Endometrial microvascular endothelial cells (primary cell): ENCODE data around the gene ST6GAL1. TPM values are rescaled to one million over a fixed set of nuclear protein-coding genes. Genes with fewer than 3 reads are reported as not detected.
"Not testable (repeated sequence)": the region's sequence is repeated elsewhere in the genome, so short reads cannot be mapped to it uniquely, and the experiment has no call there.

Source experiments
- in situ Hi-C: cut with HindIII; loops from 2 replicates; pipeline ENCODE4 v1.10.0; 2017; ENCODE audit warnings: low sequenced_read_pairs, low pct_unique_long_range_greater_than_20kb; ENCODE audit errors: inconsistent ontology term
- total RNA-seq: library from RNA; depleted of rRNA; stranded (reverse); fragments of >200 nt; gene quantifications from one replicate; pipeline ENCODE4 v1.2.3, GENCODE V29; 2015; ENCODE audit errors: inconsistent ontology term

The ST6GAL1 gene
- total RNA-seq, 1 donor from 2014 or later, result 24.0 TPM

DNA sequence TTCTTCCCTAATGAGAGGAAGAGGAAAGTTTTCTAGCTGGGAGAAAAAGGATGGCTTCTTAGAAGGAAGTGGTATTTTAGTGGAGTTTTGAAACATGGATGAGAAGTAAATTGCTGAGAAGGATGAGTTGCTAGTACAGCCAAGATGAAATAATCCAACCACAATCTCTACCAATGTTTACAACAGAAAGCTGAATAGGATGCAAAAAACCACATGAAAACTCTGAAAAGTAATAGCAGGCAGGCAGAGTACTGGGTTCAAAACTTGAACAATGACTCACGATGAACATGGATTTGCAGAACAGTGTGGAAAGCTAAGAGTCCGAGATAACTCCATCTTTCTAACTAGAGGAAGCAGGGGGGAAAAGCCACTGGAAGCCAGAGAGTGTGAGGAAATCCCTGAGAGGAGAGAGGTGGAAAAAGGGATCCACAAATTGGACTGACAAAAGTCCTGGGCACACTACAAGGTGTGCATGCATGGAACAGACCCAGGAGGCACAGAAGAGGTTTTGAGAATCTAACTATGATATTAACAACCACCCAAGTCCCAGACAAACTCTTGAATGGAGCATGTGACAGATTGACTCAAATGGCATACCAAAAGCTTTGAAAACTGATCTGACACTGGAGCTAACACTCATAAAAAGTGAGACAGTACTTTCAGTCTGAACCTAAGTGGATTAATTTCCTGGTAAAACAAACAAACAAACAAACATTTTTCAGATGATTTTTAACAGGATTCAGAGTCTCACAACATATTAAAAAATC lies 76.7 kb downstream of the ST6GAL1 start:
- in situ Hi-C loops, result no loop called here

DNA sequence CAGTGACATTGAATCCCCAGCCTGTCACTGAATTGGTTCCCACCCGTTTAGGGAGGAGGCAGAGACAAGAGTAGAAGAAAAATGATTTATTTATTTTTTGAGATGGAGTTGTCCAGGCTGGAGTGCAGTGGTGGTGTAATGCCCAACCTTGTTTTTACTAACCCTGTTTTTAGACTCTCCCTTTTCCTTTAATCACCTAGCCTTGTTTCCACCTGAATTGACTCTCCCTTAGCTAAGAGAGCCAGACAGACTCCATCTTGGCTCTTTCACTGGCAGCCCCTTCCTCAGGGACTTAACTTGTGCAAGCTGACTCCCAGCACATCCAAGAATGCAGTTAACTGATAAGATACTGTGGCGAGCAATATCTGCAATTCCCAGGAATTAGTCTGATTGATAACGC lies 80.1 kb downstream of the ST6GAL1 start:
- in situ Hi-C loops, result not testable (repeated sequence)

DNA sequence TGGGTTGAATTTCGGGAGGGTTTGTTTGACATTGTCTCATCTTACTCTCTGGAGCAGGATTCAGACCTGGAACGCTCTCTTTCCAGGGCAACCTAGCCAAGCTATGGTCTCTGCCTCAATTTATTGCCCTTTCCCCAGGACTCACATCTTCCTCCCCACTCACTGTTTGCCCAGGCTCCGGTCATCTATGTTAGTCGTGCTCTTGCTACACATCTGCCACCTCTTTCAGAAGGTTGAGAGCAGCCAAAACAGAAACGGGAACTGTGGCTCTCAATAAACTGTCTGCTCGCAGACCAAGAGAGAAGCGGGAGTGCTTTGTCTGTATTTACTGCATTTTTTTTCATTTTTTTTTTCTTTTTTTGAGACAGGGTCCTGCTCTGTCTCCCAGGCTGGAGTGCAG lies 81.6 kb downstream of the ST6GAL1 start:
- in situ Hi-C loops, result no loop called here

DNA sequence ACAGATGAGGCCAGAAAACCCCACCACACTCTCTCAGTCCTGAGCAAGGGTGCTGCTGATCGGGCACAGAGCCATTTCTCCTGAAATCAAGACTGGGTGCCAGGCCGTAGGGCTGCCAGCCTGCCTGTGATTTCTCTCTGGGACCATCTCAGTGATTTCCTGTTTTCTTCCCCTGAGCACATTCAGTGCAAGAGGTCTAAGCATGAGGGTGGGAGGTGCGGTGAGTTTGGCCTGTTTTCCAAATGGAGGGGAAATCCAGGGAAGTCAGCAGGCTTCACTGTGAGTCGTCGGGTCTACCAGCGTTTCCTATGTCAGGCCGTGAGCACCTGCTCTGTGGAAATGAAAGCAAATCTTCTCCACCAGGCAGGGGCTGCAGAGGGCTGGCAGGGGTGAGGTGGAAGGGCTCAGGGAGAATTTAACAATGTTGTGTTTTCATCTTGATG lies 82.3 kb downstream of the ST6GAL1 start:
- in situ Hi-C loops, result no loop called here

DNA sequence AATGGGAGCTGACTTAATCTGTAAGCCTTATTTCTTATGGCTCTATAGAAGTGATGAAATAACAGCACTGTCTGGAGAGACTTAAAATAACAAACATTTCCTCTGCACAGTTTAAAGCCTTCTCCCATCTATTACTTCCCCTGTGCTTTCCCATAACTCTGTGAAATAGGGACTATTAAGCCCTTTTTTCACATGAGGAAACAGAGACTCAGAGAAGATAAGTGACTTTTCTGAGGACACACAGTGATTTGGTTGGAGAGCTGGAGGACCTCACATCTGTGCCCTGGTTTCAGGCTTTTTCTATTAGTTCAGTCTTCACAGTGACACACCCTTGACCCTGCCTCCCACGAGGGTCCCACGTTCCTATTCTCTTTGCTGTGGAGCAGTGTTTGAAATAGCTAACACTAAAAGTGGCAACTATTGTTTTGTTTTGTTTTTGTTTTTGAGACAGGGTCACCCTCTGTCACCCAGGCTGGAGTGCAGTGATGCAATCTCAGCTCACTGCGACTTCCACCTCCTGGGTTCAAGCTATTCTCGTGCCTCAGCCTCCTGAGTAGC lies 82.9 kb downstream of the ST6GAL1 start:
- in situ Hi-C loops, result no loop called here

DNA sequence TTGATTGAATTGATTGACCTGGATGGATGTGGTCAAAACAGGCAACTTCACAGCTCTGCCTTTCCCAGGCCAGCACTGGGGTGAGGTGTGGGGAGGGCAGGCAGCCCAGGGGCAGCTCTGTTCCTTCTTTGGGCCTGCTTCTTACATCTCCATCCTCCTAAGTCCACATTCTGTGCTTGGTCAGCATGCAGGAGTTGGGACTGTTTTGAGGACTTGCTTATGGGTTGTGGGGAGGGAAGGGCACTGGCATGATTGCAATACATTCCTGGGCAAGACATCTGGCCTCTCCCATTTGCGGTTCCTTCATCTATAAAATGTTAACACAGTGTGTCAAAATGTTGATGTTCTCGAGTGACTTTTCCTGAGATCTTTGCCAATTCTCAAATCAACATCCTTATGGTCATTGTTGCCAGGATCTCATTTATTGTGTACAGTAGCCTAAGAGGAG lies 84.1 kb downstream of the ST6GAL1 start:
- in situ Hi-C loops, result no loop called here

DNA sequence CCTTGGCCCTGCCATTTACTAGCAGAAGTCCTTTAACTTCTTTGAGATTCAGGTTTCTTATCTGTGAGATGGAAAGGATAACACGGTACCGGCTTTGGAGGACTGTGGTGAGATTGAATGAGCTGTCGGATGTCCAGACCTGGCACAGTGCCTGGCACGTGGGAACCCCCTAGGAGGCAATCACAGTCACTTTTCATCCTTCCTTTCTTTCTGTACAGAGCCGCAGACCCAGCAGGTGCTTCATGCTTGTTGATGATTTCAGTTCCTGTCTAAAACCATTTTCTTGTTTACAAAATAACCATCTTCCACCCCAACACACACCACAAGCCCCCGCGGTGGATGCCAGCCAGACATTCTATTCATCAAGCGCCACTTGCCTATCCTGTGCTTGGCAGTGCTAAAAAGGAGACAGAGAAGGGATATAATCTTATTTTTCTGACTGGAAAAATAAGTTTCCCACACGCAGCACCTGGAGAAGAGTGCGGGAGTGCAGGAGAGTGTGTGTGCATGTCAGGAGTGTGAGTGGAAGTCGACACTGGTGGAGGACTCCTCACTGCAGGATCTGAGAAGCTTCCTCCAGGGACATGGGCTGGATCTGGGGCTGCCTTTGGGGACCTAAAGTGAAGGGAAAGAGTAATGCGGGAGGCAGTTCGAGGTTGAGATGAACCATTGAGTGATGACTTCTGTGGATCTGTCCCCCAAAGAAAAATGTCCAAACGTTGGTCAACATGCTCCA lies 85.7 kb downstream of the ST6GAL1 start:
- in situ Hi-C loops, result no loop called here

DNA sequence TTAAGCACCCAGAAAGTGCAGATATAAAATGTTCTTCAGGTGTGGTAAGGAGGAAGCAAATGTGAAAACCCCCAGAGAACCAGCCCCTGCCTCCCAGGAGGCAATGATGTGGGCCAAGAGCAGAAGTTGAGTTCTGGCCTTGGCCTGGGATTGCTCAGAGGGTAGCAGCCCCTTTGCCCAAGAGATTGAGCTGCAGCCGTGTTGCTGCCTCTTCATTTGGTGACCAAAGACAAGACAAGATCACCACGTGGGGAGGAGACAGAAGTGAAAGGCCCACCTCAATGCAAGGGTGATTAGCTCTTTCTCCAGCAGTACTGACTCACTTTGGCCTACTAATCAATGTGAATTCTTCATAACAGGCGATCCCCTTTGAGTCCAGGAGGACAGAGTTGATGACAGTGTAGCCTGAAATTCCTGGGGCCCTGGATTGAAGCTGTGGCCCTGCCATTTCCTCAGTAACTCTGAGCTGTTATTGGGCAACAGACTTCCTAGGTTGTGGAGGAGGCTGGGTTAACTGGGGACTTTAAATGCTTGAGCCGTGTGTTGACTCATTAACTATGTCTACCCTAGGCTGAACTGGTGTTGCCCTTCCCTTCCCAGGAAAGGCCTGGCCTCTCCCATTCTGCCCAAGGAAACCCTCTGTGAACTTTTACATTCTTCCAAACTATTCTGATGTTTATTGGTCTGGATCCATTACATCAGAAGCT lies 86.5 kb downstream of the ST6GAL1 start:
- in situ Hi-C loops, result no loop called here

DNA sequence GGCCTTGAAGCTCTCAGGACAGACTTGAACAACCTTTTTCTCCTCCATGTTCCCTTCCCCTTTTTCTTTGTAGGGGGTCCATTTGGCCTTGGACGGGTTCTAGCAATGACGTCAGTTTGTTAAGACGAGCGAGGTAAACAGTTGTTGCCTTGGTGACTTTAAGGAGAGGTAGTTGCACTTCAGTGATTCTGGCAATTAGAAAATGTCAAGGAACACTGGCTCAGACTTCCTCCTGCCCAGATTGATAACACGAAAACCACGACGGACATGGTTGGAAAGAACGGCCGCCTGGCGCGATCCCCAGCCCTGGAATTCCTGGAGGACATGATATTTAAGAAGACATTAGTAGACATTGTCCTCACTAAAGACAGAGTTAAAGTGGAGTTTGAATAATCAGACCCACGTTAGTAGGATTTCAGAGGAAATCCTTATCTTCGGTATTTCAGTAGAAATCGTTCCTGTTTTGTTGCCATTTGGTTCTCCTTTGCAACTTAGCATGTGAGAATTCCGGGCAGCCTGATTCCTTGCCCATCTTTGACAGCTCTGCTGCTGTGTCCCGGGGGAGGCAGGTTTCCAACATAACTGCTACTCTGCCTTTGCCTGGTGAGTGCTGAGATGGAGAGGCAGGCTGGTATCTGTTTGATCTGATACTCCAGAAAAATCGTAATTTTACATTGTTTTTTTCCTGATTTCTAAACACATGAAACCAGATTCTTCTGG lies 87.3 kb downstream of the ST6GAL1 start:
- in situ Hi-C loops, result no loop called here

DNA sequence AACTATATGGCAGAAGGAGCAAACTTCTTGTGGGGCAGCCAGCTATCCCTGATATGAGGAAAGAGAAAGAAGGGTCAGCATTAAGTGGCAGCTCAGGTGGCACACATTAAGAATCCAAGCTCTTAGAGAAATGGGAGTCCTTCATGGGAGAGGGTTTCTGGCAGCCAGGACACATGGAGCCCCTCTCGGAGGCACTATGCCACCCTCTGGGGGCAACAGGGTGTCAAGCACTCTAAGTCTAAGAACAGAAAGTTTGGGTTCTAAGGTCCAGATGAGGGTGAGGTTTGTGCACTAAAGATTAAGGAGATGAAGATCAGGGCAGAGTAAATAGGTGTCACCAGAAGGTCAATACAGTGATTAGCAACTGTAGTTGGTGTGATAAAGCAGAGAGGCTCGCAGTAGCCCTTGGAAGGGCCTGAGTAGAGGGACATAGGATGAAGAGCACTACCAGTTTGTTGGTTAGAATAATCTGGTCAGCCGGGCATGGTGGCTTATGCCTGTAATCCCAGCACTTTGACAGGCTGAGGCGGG lies 89.3 kb downstream of the ST6GAL1 start:
- in situ Hi-C loops, result no loop called here

DNA sequence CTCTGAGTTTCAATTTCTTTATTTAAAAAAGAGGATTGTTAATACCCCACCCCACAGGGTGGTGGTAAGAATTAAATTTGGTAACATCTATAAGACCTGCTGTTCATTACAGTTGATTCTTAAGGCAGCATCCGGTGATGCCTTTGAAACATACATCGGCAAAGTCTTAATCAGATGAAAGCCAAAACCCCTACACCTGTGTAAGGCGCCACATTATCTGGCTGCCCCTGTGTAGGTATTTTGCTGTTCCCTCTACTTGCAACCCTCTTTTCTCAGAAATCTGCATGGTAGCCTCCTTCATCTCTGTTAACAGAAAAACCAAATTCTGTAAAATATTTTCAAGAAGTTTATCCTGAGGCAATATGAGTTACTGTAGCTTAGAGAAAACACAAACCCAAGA lies 90.0 kb downstream of the ST6GAL1 start:
- in situ Hi-C loops, result no loop called here

DNA sequence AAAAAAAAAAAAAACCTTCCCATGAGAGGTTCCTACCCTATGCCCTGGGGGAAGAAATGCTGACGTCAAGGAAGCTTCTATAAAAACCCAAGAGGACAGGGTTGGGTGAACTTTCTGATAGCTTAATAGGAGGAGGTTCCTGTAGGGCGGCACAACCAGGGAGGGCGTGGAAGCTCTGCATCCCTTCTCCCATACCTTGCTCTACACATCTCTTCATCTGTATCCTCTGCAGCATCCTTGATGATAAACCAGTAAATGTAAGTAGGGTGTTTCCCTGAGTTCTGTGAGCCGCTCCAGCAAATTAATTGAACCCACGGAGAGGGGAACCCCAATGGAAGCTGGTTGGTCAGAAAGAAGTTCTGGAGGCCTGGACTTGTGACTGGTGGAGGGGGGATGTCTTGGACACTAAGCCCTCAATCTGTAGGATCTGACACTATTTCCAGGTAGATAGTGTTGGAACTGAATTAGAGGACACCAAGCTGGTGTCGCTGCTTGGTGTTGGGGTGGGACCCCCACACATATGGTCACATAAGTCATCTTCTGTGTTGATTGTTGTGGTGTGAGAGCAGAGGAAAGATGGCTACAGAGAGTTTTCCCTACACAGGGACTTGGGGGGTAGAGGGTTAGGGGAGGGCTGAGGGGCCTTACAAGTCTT lies 91.5 kb downstream of the ST6GAL1 start:
- in situ Hi-C loops, result no loop called here

DNA sequence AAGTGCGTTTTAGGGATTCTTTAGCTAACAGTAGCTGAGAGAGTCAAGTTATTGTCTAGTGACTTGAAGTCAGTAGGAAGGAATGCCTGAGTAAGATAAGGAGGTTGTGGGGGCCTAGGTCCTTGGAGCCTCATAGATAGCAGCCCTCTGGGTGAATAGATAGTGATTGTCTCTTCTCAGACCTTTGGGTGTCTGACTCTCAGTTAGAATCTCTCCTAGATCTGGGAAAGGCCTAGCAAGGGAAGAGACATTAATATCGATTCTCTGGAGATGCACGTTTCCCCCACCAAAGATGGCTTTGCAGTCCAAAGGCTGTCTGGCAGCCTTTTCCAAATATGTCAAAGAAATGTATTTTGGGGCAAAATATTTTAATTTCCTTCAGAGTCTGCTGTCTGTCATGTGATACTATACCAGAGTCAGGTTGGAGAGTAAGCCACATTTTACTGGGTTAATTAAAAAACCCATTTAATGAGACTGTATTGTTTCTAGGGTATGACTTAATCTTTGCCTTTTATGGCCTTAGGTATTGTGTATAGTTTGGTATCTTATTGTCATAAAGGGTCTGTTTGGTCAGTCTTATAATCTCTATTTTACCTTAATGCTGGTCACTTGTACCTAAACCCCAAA lies 92.2 kb downstream of the ST6GAL1 start:
- in situ Hi-C loops, result no loop called here

DNA sequence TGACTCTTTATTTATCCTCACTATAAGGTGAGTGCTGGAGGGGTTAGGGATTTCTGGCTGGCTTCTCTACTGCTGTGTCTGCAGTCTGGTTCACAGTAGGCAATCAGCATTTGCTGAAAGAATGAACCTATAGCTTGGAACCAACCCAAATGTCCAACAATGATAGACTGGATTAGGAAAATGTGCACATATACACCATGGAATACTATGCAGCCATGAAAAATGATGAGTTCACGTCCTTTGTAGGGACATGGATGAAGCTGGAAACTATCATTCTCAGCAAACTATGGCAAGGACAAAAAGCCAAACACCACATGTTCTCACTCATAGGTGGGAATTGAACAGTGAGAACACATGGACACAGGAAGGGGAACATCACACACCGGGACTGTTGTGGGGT lies 93.0 kb downstream of the ST6GAL1 start:
- in situ Hi-C loops, result not testable (repeated sequence)

DNA sequence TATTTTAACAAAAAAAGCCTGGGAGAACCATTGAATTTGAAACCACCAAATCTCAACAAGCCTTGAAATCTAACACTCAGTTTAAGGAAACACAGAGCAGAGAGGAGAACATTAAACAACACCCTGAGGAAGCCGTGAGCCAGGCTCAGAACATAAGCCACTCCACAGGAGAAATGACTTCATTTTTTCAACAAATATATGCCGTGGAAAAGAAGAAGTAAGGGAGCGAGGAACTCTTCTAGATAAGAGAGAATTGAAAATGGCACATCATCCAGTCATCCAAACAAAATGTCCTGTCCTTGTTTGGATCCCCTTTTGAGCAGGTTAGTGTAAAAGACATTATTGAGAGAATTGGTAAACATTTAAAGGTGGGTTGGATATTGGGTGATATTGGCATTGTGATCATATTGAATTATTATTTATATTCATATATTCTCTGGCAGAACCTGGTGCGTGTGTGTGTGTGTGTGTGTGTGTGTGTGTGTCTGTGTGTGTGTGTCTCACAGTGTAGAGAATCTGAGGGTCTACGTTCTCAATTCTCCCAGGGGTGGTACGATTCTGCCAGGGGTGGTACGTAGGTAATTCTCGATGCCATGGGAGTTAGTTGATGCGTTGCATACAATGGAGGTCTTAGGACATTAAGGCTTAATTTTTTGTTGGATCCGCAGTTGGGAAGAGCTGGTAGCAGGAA lies 94.4 kb downstream of the ST6GAL1 start:
- in situ Hi-C loops, result no loop called here

DNA sequence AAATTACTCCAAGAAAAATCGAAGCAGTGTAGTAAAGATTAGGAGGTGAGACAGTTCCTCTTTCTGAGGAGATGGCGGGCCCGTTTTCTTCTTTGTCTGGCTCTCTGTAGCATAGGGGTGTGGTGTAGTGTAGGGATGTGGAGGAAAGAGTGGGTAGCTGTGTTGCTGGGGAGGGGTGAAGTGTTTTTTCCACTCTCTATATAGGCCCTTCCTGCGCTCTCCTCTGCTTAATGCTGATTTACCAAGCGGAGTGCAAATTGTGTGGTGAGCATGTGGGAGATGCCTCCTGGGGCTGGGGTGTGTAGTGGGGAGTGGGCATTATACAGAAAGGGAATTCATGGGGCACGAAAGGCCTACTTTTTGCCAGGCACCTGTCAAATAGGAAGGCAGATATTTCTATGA lies 94.9 kb downstream of the ST6GAL1 start:
- in situ Hi-C loops, result no loop called here

DNA sequence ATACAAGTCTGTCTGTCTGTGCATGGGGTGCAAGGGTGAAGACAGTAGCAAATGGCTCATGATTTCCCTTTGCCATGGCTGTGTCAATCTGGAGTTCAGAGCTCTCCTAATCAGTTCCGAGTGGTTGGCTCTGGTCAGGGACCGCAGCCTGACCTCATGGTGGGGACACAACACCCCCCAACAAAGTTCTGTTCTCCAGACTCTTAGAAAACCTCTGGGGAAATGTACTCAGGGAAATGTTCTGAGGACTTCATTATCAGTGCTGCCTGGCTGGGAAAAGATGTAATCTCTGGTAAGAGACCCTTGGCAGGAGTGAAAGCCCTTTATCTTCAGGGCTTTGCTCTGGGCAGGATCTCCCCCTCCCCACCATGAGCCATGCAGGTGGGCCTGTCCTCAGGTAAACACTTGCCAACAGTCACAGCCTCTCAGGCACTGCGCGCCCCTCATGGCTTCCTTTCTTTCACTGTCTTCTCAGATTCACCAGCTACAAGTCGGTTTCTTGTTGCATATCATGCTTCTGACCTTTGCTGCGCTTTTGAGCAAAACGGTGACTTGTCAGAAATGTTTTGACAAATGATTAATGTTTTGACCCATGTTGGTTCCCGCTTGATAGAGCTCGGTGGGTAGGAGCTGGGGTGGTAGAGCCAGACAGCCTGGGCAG lies 95.5 kb downstream of the ST6GAL1 start:
- in situ Hi-C loops, result no loop called here
